Hepatocyte (in vitro differentiated cells): Measurements from ENCODE around the gene TMEM51. TPM values are rescaled to one million over a fixed set of nuclear protein-coding genes. Genes with fewer than 3 reads are reported as not detected.

Source experiments
- DNase-seq: peaks from one replicate; pipeline ENCODE4 v3.0.0-alpha.2; 2016; ENCODE audit warnings: low spot score
- H2AFZ ChIP-seq: fragments of 200-600 bp; sonication (generic); 2 replicates; pipeline ENCODE4 v1.6.0; 2016; ENCODE audit warnings: antibody characterized with exemption, mild to moderate bottlenecking
- H3K27ac ChIP-seq: fragments of 200-600 bp; sonication (generic); 2 replicates; pipeline ENCODE4 v1.5.1; 2016; ENCODE audit warnings: mild to moderate bottlenecking
- H3K27me3 ChIP-seq: fragments of 200-600 bp; sonication (generic); 2 replicates; pipeline ENCODE4 v1.6.1; 2016
- H3K36me3 ChIP-seq: fragments of 200-600 bp; sonication (generic); replicated peaks from 2 replicates; pipeline ENCODE4 v1.5.1; 2016; ENCODE audit warnings: low read depth; ENCODE audit not compliant: insufficient read depth
- H3K4me1 ChIP-seq: fragments of 200-600 bp; sonication (generic); 2 replicates; pipeline ENCODE4 v1.5.1; 2016; ENCODE audit warnings: mild to moderate bottlenecking, moderate library complexity; ENCODE audit not compliant: insufficient read depth
- H3K4me2 ChIP-seq: fragments of 200-600 bp; sonication (generic); 2 replicates; pipeline ENCODE4 v1.6.0; 2016
- H3K4me3 ChIP-seq: fragments of 200-600 bp; sonication (generic); 2 replicates; pipeline ENCODE4 v1.5.1; 2016; ENCODE audit warnings: mild to moderate bottlenecking
- H3K79me2 ChIP-seq: fragments of 200-600 bp; sonication (generic); 2 replicates; pipeline ENCODE4 v1.6.0; 2017; ENCODE audit warnings: mild to moderate bottlenecking
- H3K9me2 ChIP-seq: fragments of 200-600 bp; sonication (generic); replicated peaks from 2 replicates; pipeline ENCODE4 v1.6.0; 2017; ENCODE audit warnings: mild to moderate bottlenecking; ENCODE audit not compliant: insufficient read depth
- H3K9me3 ChIP-seq: fragments of 200-600 bp; sonication (generic); 2 replicates; pipeline ENCODE4 v1.5.1; 2016; ENCODE audit warnings: low read depth, mild to moderate bottlenecking
- H4K20me1 ChIP-seq: fragments of 200-600 bp; sonication (generic); 2 replicates; pipeline ENCODE4 v1.6.0; 2016; ENCODE audit warnings: mild to moderate bottlenecking; ENCODE audit not compliant: insufficient read depth, poor library complexity, severe bottlenecking
- EZH2 ChIP-seq: fragments of 200-600 bp; sonication (generic); IDR thresholded peaks from 2 replicates; pipeline ENCODE4 v1.6.1; 2016; ENCODE audit warnings: antibody characterized with exemption, mild to moderate bottlenecking, borderline replicate concordance
- EZH2phosphoT487 ChIP-seq: fragments of 200-600 bp; sonication (generic); IDR thresholded peaks from one replicate; pipeline ENCODE4 v1.6.1; 2018; ENCODE audit warnings: antibody characterized with exemption, mild to moderate bottlenecking, low read depth, moderate library complexity; ENCODE audit not compliant: unreplicated experiment, severe bottlenecking
- WGBS: methylation state at CpG from one replicate; pipeline ENCODE4 v1.1.6; 2016; ENCODE audit warnings: low lambda C conversion rate; ENCODE audit errors: missing lambda C conversion rate; 5-methylcytosine and 5-hydroxymethylcytosine counted together
- polyA plus RNA-seq: library from polyadenylated mRNA; unstranded; fragments of >200 nt; fragmentation: Nextera tagmentation; extraction: Ambion mirVana; gene quantifications from 2 replicates; pipeline ENCODE4 v1.2.1, GENCODE V29; 2016
- total RNA-seq: library from RNA; depleted of rRNA; stranded (reverse); fragments of >200 nt; gene quantifications from 2 replicates; pipeline ENCODE4 v1.2.3, GENCODE V29; 2014
- TF ChIP-seq, protein P1 (sequence below): fragments of 200-600 bp; sonication (generic); IDR thresholded peaks from 2 replicates; pipeline ENCODE4 v1.5.1; 2016; ENCODE audit warnings: antibody characterized with exemption, mild to moderate bottlenecking; ENCODE audit not compliant: poor library complexity

Gene TMEM51
- total and polyA plus RNA-seq, 2 experiments from 2014 or later, result 23.4 to 24.0 TPM

GRCh38 chr1:15180189-15180588, 26.6 kb downstream of the TMEM51 start:
- no peaks in the 10 kb centered on the region for H3K9me3 ChIP-seq

GRCh38 chr1:15180945-15181523, 27.5 kb downstream of the TMEM51 start:
- no peaks in the 10 kb centered on the region for H3K9me3 ChIP-seq
- WGBS, result 88% methylated on average over 8 of the region's 8 CpGs
- peaks cover 89% of the 10 kb centered on the region for H3K79me2 ChIP-seq
- H3K9me2 ChIP-seq, result no peaks in the 10 kb centered on the region
- H3K4me3 ChIP-seq, result no peak overlapping the region
- no peaks in the 10 kb centered on the region for H3K27me3 ChIP-seq
- peaks cover 18% of the 10 kb centered on the region for H3K4me1 ChIP-seq
- no peak overlapping the region for H3K27ac ChIP-seq
- H3K4me2 ChIP-seq, result no peak overlapping the region
- DNase-seq, result no peak
- H3K36me3 ChIP-seq, result no peaks in the 10 kb centered on the region
- H2AFZ ChIP-seq, result no peak overlapping the region
- peaks cover 5% of the 10 kb centered on the region for H4K20me1 ChIP-seq
- TF ChIP-seq EZH2, result no peak
- TF ChIP-seq, protein P1, sequence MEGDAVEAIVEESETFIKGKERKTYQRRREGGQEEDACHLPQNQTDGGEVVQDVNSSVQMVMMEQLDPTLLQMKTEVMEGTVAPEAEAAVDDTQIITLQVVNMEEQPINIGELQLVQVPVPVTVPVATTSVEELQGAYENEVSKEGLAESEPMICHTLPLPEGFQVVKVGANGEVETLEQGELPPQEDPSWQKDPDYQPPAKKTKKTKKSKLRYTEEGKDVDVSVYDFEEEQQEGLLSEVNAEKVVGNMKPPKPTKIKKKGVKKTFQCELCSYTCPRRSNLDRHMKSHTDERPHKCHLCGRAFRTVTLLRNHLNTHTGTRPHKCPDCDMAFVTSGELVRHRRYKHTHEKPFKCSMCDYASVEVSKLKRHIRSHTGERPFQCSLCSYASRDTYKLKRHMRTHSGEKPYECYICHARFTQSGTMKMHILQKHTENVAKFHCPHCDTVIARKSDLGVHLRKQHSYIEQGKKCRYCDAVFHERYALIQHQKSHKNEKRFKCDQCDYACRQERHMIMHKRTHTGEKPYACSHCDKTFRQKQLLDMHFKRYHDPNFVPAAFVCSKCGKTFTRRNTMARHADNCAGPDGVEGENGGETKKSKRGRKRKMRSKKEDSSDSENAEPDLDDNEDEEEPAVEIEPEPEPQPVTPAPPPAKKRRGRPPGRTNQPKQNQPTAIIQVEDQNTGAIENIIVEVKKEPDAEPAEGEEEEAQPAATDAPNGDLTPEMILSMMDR, result no peak
- TF ChIP-seq EZH2phosphoT487, result no peak

More at GRCh38 chr1:15180189-15180588, 26.6 kb downstream of the TMEM51 start:
- H4K20me1 ChIP-seq, result peaks cover 5% of the 10 kb centered on the region
- 87% methylated on average over 7 of the region's 7 CpGs for WGBS
- no peak overlapping the region for H2AFZ ChIP-seq
- H3K4me3 ChIP-seq, result no peak overlapping the region
- no peak for DNase-seq
- H3K27ac ChIP-seq, result peak overlapping the region; percentile 16
- no peaks in the 10 kb centered on the region for H3K36me3 ChIP-seq
- peaks cover 89% of the 10 kb centered on the region for H3K79me2 ChIP-seq
- TF ChIP-seq EZH2, result no peak
- H3K9me2 ChIP-seq, result no peaks in the 10 kb centered on the region
- no peak overlapping the region for H3K4me2 ChIP-seq
- H3K4me1 ChIP-seq, result peaks cover 18% of the 10 kb centered on the region
- no peaks in the 10 kb centered on the region for H3K27me3 ChIP-seq

- 76% methylated on average over 10 of the region's 10 CpGs for WGBS
- Histone ChIP-seq H3K4me2 (no peak overlapping the region), H3K4me1 (peaks cover 18% of the 10 kb centered on the region), H3K79me2 (peaks cover 89% of the 10 kb centered on the region), H3K9me2 (no peaks in the 10 kb centered on the region), H3K27me3 (no peaks in the 10 kb centered on the region), H3K9me3 (no peaks in the 10 kb centered on the region), H2AFZ (no peak overlapping the region), H3K36me3 (no peaks in the 10 kb centered on the region), H3K4me3 (no peak overlapping the region), H3K27ac (no peak overlapping the region), H4K20me1 (peaks cover 5% of the 10 kb centered on the region)
- no peak for DNase-seq
- TF ChIP-seq, protein P1, result no peak
- TF ChIP-seq EZH2 (no peak), EZH2phosphoT487 (no peak)
Observed at GRCh38 chr1:15181564-15181963, 28.0 kb downstream of the TMEM51 start.

- no peak overlapping the region for H2AFZ ChIP-seq
Observed at GRCh38 chr1:15184436-15185241, 31.1 kb downstream of the TMEM51 start.

More at GRCh38 chr1:15184436-15185241, 31.1 kb downstream of the TMEM51 start:
- Histone ChIP-seq H3K27me3 (no peaks in the 10 kb centered on the region), H3K9me2 (no peaks in the 10 kb centered on the region), H3K79me2 (peaks cover 80% of the 10 kb centered on the region), H3K9me3 (no peaks in the 10 kb centered on the region), H3K27ac (no peak overlapping the region), H3K4me2 (no peak overlapping the region), H3K4me1 (peaks cover 30% of the 10 kb centered on the region), H4K20me1 (peaks cover 5% of the 10 kb centered on the region), H3K36me3 (no peaks in the 10 kb centered on the region), H3K4me3 (no peak overlapping the region)
- DNase-seq, result no peak
- TF ChIP-seq EZH2phosphoT487 (no peak), EZH2 (no peak)
- TF ChIP-seq, protein P1, result no peak
- 73% methylated on average over 8 of the region's 8 CpGs for WGBS
